ENCODE measurements around the gene ACTMAP. TPM values are rescaled to one million over a fixed set of nuclear protein-coding genes. Genes with fewer than 3 reads are reported as not detected.
A peak's percentile ranks its signal among the peaks of the same experiment; 100 is the strongest.

Gene ACTMAP
- total and polyA plus RNA-seq, 2 of the 13 experiments (the other 11 are each of a cell fraction or from before 2014, with no cell fraction given) = 2.2 to 7.9 TPM

- TF ChIP-seq, protein P1, sequence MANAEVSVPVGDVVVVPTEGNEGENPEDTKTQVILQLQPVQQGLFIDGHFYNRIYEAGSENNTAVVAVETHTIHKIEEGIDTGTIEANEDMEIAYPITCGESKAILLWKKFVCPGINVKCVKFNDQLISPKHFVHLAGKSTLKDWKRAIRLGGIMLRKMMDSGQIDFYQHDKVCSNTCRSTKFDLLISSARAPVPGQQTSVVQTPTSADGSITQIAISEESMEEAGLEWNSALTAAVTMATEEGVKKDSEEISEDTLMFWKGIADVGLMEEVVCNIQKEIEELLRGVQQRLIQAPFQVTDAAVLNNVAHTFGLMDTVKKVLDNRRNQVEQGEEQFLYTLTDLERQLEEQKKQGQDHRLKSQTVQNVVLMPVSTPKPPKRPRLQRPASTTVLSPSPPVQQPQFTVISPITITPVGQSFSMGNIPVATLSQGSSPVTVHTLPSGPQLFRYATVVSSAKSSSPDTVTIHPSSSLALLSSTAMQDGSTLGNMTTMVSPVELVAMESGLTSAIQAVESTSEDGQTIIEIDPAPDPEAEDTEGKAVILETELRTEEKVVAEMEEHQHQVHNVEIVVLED (CRISPR knock-in tag; IDR thresholded peaks at IDR 0.05; ENCODE audit: borderline replicate concordance) = no peak
These were observed 4.9 kb downstream of the ACTMAP start (continued) for GRCh38 chr19:40745402-40745780.

DNA sequence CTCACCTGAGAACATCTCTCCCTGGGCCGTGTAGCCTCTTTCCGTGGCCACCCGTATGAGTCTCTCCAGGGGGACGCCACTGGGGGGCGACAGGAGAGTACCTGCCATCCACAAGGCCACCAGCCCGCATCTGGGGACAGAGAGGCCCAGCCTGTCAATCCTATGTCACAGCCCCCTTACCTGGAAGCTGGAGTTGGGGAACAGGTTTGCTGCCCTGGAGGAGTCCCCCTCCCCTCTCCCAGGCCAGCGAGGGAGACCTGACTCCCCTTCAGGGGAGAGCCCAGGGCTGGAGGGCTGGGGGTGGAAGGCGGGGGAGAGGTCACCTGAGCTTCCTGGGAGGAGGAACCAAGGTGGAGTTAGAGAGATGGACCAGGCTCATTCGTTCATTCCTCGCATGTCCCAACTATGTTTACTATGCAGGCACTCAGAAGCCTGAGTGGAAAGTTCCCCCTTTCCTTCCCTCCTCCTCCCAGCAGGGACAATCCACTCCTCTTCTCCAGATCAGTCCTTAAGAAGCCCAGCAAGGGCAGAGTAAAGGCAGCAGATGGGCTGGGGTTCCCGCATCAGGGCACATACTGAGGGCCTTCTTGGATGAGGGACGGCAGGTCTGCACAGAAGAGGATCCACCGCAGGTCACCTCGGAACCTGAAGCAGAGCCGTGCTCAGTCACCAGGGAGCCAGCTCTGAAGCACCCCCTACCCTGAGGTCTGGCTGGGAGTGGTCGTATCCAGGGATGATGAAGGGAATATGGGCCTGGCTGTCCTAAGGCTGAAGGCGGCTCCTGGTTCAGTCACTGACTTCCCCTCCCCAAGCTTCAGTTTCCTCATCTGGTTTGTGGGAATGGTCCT is 5.5 kb downstream of the ACTMAP start:
- Histone ChIP-seq H3K36me3 (replicated peaks in 1 of 2; ENCODE audit: control insufficient read depth in 1 of 2, insufficient read depth in 2 of 2, low read length in 2 of 2) (peaks cover 0 to 5% of the 10 kb centered on the region in 2 experiments; a peak in 2 of 5 replicates), H3K79me2 (ENCODE audit: insufficient read depth, low read length) (peaks cover 8% of the 10 kb centered on the region), H4K20me1 (ENCODE audit: insufficient read depth, low read length) (no peaks in the 10 kb centered on the region), H3K27me3 (ENCODE audit: control insufficient read depth in 1 of 2, insufficient read depth in 2 of 2, low read length in 2 of 2) (no peaks in the 10 kb centered on the region; a peak in 1 of 5 replicates), H3K9me3 (ENCODE audit: low read length) (no peaks in the 10 kb centered on the region), H3K27ac (ENCODE audit: extremely low read length, insufficient read depth, low read length) (peak overlapping the region; percentile 40), H2AFZ (ENCODE audit: low read length) (no peak overlapping the region), H3K4me3 (replicated peaks in 1 of 3; ENCODE audit: insufficient read depth in 1 of 3, low read depth in 2 of 3, low read length in 3 of 3) (peak overlapping the region in 1 of 3 experiments; percentile 26; a peak in 1 of 6 replicates), H3K4me1 (ENCODE audit: insufficient read depth, low read length) (peaks cover 42% of the 10 kb centered on the region), H3K9ac (ENCODE audit: insufficient read depth, low read depth, low read length) (peak overlapping the region; percentile 45; the same call in 1 of the 2 replicates), H3K4me2 (ENCODE audit: low read depth, low read length) (peak overlapping the region; percentile 61)
- in situ Hi-C loops (cut with HindIII; ENCODE audit: extremely low pct_ligation_motif_present, low pct_unique_long_range_greater_than_20kb) = no loop called here
- intact Hi-C loops (cut with micrococcal nuclease; ENCODE audit: unreplicated experiment) = loop anchor here (2.0 kb wide), 1 partner anchor 62 kb away; no protein-coding TSS in a partner anchor
- CTCF ChIA-PET (ENCODE audit: low intra/inter-chr PET ratio, low total read pairs) = interaction anchor here (0.7 to 1.6 kb wide), 2 partner anchors 62 to 63 kb away, joined by 3 to 4 read pairs; no protein-coding TSS in a partner anchor
- POLR2A ChIA-PET = interaction anchor here (0.7 to 2.2 kb wide), 9 partner anchors 10 to 54 kb away, joined by 3 to 9 read pairs (median 3); partner anchors contain the start of genes COQ8B, EGLN2, ITPKC and RAB4B
- ATAC-seq (peak; percentile 57), DNase-seq (ENCODE audit: low spot score) (peak; percentile 21), FAIRE-seq (peak; percentile 36)
- 54% methylated on average over 6 of the region's 17 CpGs for WGBS (ENCODE audit: low lambda C conversion rate)
- BruUV-seq (replicated peaks) = no TSS peak
- TF ChIP-seq NFKB2 (CRISPR knock-in tag; IDR thresholded peaks at IDR 0.05; ENCODE audit: borderline replicate concordance) = no peak
- no peak for TF ChIP-seq KDM5A (IDR thresholded peaks at IDR 0.05; ENCODE audit: borderline replicate concordance, low read length)
- TF ChIP-seq ZBTB38 (CRISPR knock-in tag; IDR thresholded peaks at IDR 0.05) = peak; percentile 57; the same call in 1 of the 2 replicates
- no peak for TF ChIP-seq HES4 (CRISPR knock-in tag; IDR thresholded peaks at IDR 0.05; ENCODE audit: borderline replicate concordance)
- no peak for TF ChIP-seq MBNL3 (CRISPR knock-in tag; conservative IDR thresholded peaks at IDR 0.05)
- TF ChIP-seq ZNF318 (CRISPR knock-in tag; IDR thresholded peaks at IDR 0.05) = no peak
- no peak for TF ChIP-seq ZNF230 (CRISPR knock-in tag; IDR thresholded peaks at IDR 0.05)
